ENCODE data around the gene TAF10. TPM values are rescaled to one million over a fixed set of nuclear protein-coding genes. Genes with fewer than 3 reads are reported as not detected.

TAF10 gene
- total RNA-seq, 1 donor from 2014 or later, result 43.2 TPM

DNA sequence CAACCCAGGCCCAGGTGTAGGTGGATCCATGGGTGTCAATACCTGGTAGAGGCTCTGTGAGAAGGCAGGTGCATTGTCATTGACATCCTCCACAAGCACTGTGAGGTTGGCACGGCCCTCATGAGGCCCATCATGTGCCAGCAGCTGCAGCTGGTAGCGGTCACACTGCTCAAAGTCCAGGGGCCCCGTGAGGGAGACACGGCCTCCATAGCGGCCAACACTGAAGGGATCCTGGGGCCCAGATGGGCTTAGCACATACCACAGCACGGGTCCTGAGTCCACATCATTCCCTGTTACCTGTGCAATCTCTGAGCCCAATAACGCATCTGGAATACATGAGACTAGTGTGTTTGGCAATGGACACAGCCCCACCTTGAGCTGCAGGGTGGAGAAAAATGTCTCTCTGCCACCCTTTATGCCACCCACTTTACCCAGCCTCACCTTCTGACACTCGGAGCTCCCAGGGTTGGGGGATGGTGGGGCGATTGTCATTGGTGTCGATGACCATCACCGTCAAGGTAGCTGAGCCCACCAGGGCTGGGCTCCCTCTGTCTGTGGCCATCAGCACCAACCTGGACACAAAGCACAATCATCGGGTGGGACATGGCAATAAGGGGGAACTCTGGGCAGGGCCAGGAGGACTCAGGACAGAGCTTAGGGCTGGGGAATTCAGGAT lies 13.3 kb upstream of the TAF10 start:
- no peak overlapping the region for H3K4me3 ChIP-seq (ENCODE audit: low read depth, low read length)
- TF ChIP-seq, protein P1, sequence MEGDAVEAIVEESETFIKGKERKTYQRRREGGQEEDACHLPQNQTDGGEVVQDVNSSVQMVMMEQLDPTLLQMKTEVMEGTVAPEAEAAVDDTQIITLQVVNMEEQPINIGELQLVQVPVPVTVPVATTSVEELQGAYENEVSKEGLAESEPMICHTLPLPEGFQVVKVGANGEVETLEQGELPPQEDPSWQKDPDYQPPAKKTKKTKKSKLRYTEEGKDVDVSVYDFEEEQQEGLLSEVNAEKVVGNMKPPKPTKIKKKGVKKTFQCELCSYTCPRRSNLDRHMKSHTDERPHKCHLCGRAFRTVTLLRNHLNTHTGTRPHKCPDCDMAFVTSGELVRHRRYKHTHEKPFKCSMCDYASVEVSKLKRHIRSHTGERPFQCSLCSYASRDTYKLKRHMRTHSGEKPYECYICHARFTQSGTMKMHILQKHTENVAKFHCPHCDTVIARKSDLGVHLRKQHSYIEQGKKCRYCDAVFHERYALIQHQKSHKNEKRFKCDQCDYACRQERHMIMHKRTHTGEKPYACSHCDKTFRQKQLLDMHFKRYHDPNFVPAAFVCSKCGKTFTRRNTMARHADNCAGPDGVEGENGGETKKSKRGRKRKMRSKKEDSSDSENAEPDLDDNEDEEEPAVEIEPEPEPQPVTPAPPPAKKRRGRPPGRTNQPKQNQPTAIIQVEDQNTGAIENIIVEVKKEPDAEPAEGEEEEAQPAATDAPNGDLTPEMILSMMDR (IDR thresholded peaks at IDR 0.05; ENCODE audit: insufficient read depth, low read length, severe bottlenecking), result no peak
- FAIRE-seq, result no peak
- H3K36me3 ChIP-seq (ENCODE audit: control insufficient read depth, insufficient read depth, low read length), result no peaks in the 10 kb centered on the region
- DNase-seq (ENCODE audit: low read depth), result no peak
- peaks cover 12% of the 10 kb centered on the region for H3K27me3 ChIP-seq (ENCODE audit: control insufficient read depth, insufficient read depth, low read length)

DNA sequence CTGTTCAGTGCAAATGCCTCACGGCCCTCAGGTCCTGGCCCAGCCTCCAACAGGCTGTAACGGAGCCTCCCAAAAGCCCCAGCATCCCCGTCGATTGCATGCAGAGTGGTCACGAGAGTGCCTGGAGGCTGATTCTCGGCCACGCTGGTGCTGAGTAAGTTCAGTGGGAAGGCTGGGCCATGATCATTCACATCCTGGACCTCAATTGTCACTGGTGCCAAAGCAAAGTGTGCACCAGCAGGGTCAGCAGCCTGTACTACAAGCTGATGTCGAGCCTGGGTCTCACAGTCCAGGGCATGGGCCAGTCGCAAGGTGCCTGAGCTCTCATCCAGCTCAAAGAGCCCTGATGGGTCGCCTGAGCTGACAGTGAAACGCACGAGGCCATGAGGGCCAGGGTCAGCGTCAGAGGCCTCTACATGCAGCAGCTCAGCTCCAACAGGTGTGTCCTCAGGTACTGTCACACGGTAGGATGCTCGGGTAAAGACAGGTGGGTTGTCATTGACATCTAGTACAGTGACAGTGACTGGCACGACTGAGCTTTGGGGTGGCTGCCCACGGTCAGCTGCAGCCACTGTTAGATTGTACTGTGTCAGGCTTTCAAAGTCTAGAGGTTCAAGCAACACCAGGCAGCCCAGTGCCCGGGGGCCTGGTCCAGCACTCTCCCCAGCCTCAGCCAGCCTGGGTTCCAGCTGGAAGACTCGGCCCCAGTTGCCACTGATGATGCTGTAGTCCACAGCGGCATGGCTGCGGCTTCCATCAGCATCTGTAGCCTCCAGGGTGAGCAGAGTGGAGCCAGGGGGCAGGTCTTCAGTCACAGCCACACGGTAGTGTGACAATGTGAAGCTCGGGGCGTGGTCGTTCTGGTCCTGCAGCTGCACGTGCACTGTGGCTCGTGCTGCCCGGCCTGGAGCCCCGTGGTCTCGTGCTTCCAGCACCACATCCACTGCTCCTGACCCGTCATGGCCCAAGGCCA lies 11.7 kb upstream of the TAF10 start:
- H3K4me3 ChIP-seq (ENCODE audit: low read depth, low read length), result no peak overlapping the region
- peaks cover 4% of the 10 kb centered on the region for H3K27me3 ChIP-seq (ENCODE audit: control insufficient read depth, insufficient read depth, low read length)
- FAIRE-seq (no peak), DNase-seq (ENCODE audit: low read depth) (no peak)
- TF ChIP-seq, protein P1 (IDR thresholded peaks at IDR 0.05; ENCODE audit: insufficient read depth, low read length, severe bottlenecking), result no peak
- H3K36me3 ChIP-seq (ENCODE audit: control insufficient read depth, insufficient read depth, low read length), result no peaks in the 10 kb centered on the region

DNA sequence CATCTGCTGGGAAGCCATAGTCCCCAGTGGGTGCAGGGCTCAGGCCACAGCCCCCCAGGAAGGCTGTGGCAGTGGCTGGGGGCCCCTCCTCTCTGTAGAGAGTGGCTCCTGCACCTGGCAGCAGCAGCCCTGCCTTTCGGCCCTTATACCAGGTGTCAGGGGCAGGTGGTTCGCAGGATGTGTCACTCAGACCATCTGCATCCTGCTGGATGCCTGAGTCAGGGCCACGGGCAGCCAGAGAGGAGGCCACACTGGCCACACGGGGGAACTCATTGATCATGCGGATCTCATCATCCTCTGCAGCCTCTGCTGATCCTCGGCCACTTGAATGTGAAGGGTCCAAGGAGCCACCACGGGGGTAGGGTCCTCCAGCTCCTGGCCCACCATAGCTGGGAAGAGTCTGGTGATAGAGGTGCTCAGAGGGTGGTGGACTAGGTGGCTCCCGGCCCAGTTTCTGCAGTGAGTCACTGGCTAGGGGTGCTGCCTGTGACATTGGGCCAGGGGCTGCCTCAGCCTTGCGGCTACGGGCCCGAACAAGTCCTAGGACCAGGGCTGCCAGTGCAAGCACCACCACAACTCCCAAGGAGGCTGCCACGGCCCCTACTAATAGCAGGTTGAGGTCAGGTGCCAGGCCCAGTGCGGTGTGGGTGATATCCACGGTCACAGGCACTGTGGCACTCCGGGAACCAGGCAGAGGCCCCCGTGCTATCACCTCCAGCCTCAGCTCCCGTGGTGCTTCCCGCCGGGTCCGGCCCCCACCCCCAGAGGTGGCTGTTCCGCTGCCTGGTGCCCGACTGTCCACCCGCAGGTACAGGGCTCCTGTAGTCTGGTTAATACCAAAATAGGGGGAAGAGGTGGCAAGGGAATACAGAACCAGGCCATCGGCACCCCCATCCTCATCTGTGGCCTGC lies 10.5 kb upstream of the TAF10 start:
- Histone ChIP-seq H3K27me3 (ENCODE audit: control insufficient read depth, insufficient read depth, low read length) (no peaks in the 10 kb centered on the region), H3K4me3 (ENCODE audit: low read depth, low read length) (no peak overlapping the region), H3K36me3 (ENCODE audit: control insufficient read depth, insufficient read depth, low read length) (no peaks in the 10 kb centered on the region)
- DNase-seq (ENCODE audit: low read depth), result no peak
- TF ChIP-seq, protein P1 (IDR thresholded peaks at IDR 0.05; ENCODE audit: insufficient read depth, low read length, severe bottlenecking), result no peak
- FAIRE-seq, result no peak

DNA sequence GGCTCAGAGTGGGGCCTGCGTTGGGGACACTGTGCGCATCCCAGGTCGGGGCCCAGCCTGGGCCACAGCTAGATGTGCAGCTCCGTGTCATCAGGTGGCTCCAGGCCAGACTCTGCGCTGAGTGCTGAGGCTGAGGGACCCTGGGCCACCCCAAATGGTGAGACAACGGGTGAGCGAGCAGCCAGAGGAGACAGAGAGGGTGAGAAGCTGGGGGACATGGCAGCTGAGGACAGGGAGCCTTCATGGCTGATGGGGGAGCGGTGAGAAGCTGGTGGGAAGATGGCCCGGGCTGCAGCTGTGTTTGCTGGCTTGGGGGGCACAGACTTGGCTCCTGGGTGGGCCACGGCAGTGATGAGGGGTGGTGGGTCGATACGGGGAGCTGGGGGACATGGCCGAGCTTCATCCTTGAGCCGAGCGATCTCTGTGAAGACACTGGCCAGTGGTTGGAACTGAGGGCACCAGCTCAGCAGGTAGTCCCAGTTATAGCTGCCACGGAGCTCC lies 9.7 kb upstream of the TAF10 start:
- no peak for FAIRE-seq
- Histone ChIP-seq H3K27me3 (ENCODE audit: control insufficient read depth, insufficient read depth, low read length) (no peaks in the 10 kb centered on the region), H3K36me3 (ENCODE audit: control insufficient read depth, insufficient read depth, low read length) (peaks cover 2% of the 10 kb centered on the region), H3K4me3 (ENCODE audit: low read depth, low read length) (no peak overlapping the region)
- TF ChIP-seq, protein P1 (IDR thresholded peaks at IDR 0.05; ENCODE audit: insufficient read depth, low read length, severe bottlenecking), result no peak
- DNase-seq (ENCODE audit: low read depth), result no peak

DNA sequence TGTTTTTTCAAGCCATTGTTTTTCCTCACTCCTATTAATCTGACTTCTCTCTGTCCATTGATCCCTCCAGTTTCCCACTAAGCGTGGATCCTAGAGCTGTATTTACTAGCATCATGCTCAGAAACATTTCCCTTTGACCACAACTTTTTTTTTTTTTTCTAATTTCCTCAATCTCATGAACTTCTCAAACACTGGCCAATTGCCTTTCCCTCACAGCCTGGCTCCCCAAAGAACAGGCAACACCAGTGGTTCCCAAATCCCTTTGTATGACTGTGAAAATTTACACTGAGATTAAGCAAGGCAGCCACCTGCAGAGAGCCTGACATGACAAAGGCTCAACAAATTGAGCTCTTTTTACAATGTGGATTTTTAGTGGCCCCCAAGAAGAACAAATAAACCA lies 8.6 kb upstream of the TAF10 start:
- peaks cover 5% of the 10 kb centered on the region for H3K36me3 ChIP-seq (ENCODE audit: control insufficient read depth, insufficient read depth, low read length)
- no peak for FAIRE-seq
- TF ChIP-seq, protein P1 (IDR thresholded peaks at IDR 0.05; ENCODE audit: insufficient read depth, low read length, severe bottlenecking), result no peak
- DNase-seq (ENCODE audit: low read depth), result no peak
- H3K27me3 ChIP-seq (ENCODE audit: control insufficient read depth, insufficient read depth, low read length), result no peaks in the 10 kb centered on the region
- no peak overlapping the region for H3K4me3 ChIP-seq (ENCODE audit: low read depth, low read length)

All from bronchial epithelial cell (primary cell).